LoVo (cell line): ENCODE measurements around the gene PPP2R2B.

Experiments used
- DNase-seq: peaks from one replicate; pipeline ENCODE4 v3.0.0-alpha.2; 2016; ENCODE audit warnings: low spot score

Gene PPP2R2B

GRCh38 chr5:146878476-146879172, at the start of gene PPP2R2B:
Gene PPP2R2B, minus strand, starts transcription at chr5:146878757.
- no peak for DNase-seq

GRCh38 chr5:146924132-146924531, 45.6 kb upstream of the PPP2R2B start:
- DNase-seq: no peak

- no peak for DNase-seq
Measured at GRCh38 chr5:146921225-146921624, 42.7 kb upstream of the PPP2R2B start.

- DNase-seq: no peak
Measured at GRCh38 chr5:146920351-146920881, 41.9 kb upstream of the PPP2R2B start.

- no peak for DNase-seq
Measured at GRCh38 chr5:146919304-146919703, 40.7 kb upstream of the PPP2R2B start.

- DNase-seq: no peak
Measured at GRCh38 chr5:146917931-146918330, 39.4 kb upstream of the PPP2R2B start.

GRCh38 chr5:146912874-146913273, 34.3 kb upstream of the PPP2R2B start:
- no peak for DNase-seq

GRCh38 chr5:146910239-146910638, 31.7 kb upstream of the PPP2R2B start:
- no peak for DNase-seq

- DNase-seq: no peak
Measured at GRCh38 chr5:146909255-146910068, 30.9 kb upstream of the PPP2R2B start.

GRCh38 chr5:146906803-146907202, 28.2 kb upstream of the PPP2R2B start:
- DNase-seq: no peak

- no peak for DNase-seq
Measured at GRCh38 chr5:146904890-146905289, 26.3 kb upstream of the PPP2R2B start.

GRCh38 chr5:146903789-146904188, 25.2 kb upstream of the PPP2R2B start:
- DNase-seq: no peak

- DNase-seq: no peak
Measured at GRCh38 chr5:146902471-146902870, 23.9 kb upstream of the PPP2R2B start.

- no peak for DNase-seq
Measured at GRCh38 chr5:146897061-146897460, 18.5 kb upstream of the PPP2R2B start.

GRCh38 chr5:146894753-146895521, 16.4 kb upstream of the PPP2R2B start:
- DNase-seq: no peak

- no peak for DNase-seq
Measured at GRCh38 chr5:146893991-146894390, 15.4 kb upstream of the PPP2R2B start.

- DNase-seq: no peak
Measured at GRCh38 chr5:146892231-146892630, 13.7 kb upstream of the PPP2R2B start.

- DNase-seq: no peak
Measured at GRCh38 chr5:146891511-146891910, 13.0 kb upstream of the PPP2R2B start.

- DNase-seq: no peak
Measured at GRCh38 chr5:146890731-146891440, 12.3 kb upstream of the PPP2R2B start.

- DNase-seq: no peak
Measured at GRCh38 chr5:146890066-146890465, 11.5 kb upstream of the PPP2R2B start.

GRCh38 chr5:146889169-146889568, 10.6 kb upstream of the PPP2R2B start:
- no peak for DNase-seq
